ENCODE measurements around the gene ZC2HC1B. TPM values are rescaled to one million over a fixed set of nuclear protein-coding genes. Genes with fewer than 3 reads are reported as not detected.

ZC2HC1B gene
- total RNA-seq, 1 experiment from 2014 or later: not detected

GRCh38 chr6:143950875-143951274 lies 86.6 kb downstream of the ZC2HC1B start:
- Histone ChIP-seq H2BK120ac (ENCODE audit: low read depth, low read length, poor library complexity, severe bottlenecking) (no peak overlapping the region), H2BK15ac (ENCODE audit: low read depth, low read length) (no peak overlapping the region), H2BK20ac (ENCODE audit: low read depth, low read length, poor library complexity, severe bottlenecking) (no peak overlapping the region), H2AFZ (ENCODE audit: low read length) (no peak overlapping the region), H3K79me2 (ENCODE audit: insufficient read depth, low read length) (no peaks in the 10 kb centered on the region), H3K23me2 (ENCODE audit: insufficient read length, low read depth, low read length, poor library complexity, severe bottlenecking) (no peaks in the 10 kb centered on the region), H2AK5ac (ENCODE audit: insufficient read length, low read length) (no peak overlapping the region), H3T11ph (ENCODE audit: low read length) (no peak overlapping the region), H3K4ac (ENCODE audit: low read depth, low read length) (no peak overlapping the region), H3K79me1 (ENCODE audit: insufficient read depth, low read depth, low read length, poor library complexity, severe bottlenecking) (no peaks in the 10 kb centered on the region), H3K9me3 (ENCODE audit: control insufficient read depth, low read depth, low read length) (peaks cover 6% of the 10 kb centered on the region), H4K91ac (ENCODE audit: insufficient read length, low read depth, low read length) (no peak overlapping the region), H3K56ac (ENCODE audit: insufficient read length, low read depth, low read length) (no peak overlapping the region), H2BK12ac (ENCODE audit: insufficient read length, low read depth, low read length) (no peak overlapping the region), H3K4me2 (ENCODE audit: insufficient read depth, insufficient read length, low read length) (no peak overlapping the region), H3K23ac (ENCODE audit: insufficient read length, low read depth, low read length) (no peak overlapping the region), H3K27ac (ENCODE audit: insufficient read length, low read depth, low read length) (no peak overlapping the region), H3K27me3 (ENCODE audit: insufficient read depth, low read length) (peaks cover 14% of the 10 kb centered on the region; the same call in 1 of the 2 replicates), H3K9ac (ENCODE audit: extremely low read depth, insufficient read length, low read length) (no peak overlapping the region), H2BK5ac (ENCODE audit: insufficient read length, low read length) (no peak overlapping the region), H4K20me1 (ENCODE audit: control insufficient read depth, insufficient read depth, insufficient read length) (no peaks in the 10 kb centered on the region), H3K4me1 (ENCODE audit: insufficient read depth, low read length) (peaks cover 6% of the 10 kb centered on the region; the same call in 1 of the 2 replicates), H4K5ac (ENCODE audit: insufficient read length, low read depth, low read length) (no peak overlapping the region), H3K14ac (ENCODE audit: insufficient read depth, low read length) (no peak overlapping the region), H3K18ac (ENCODE audit: insufficient read length, low read depth, low read length) (no peak overlapping the region), H4K8ac (replicated peaks; ENCODE audit: insufficient read length, low read depth, low read length) (no peak overlapping the region)
- H3K4me3 Mint-ChIP-seq: no peak overlapping the region
- no peak overlapping the region for H3K27ac Mint-ChIP-seq
- TF ChIP-seq CTCF (conservative IDR thresholded peaks at IDR 0.05): no peak
- no peak for DNase-seq
- WGBS (ENCODE audit: extremely low coverage, insufficient read length, low lambda C conversion rate): no CpG with 5 or more reads among the region's 3 CpGs
- peaks cover 59% of the 10 kb centered on the region for H3K27me3 Mint-ChIP-seq (ENCODE audit: low read depth)
- peaks cover 16 to 21% of the 10 kb centered on the region in 2 experiments for H3K4me1 Mint-ChIP-seq
- 0 out of 7 replicates have a peak, but pooled peaks cover 0 to 5% (median 0%) of the 10 kb centered on the region in 3 experiments for H3K36me3 Mint-ChIP-seq (ENCODE audit: insufficient read depth in 1 of 3, low read depth in 3 of 3)
- H3K9me3 Mint-ChIP-seq: peaks cover 4 to 6% of the 10 kb centered on the region in 2 experiments; a peak in 3 of 5 replicates
